Endothelial cell (in vitro differentiated cells): ENCODE measurements around the gene DYNLT1. TPM values are rescaled to one million over a fixed set of nuclear protein-coding genes. Genes with fewer than 3 reads are reported as not detected.
"Not testable (repeated sequence)": the region's sequence is repeated elsewhere in the genome, so short reads cannot be mapped to it uniquely, and the experiment has no call there.

Experiments used
- DNase-seq: peaks from one replicate; pipeline ENCODE4 v3.0.0; 2021; ENCODE audit warnings: low spot score
- H3K27ac Mint-ChIP-seq: one replicate; pipeline ENCODE4 v1.8.0; 2021; ENCODE audit warnings: mixed read lengths, inconsistent platforms; ENCODE audit not compliant: unreplicated experiment
- H3K27me3 Mint-ChIP-seq: one replicate; pipeline ENCODE4 v1.8.0; 2021; ENCODE audit warnings: mild to moderate bottlenecking, moderate library complexity, mixed read lengths, inconsistent platforms; ENCODE audit not compliant: unreplicated experiment
- H3K36me3 Mint-ChIP-seq: one replicate; pipeline ENCODE4 v1.8.0; 2021; ENCODE audit warnings: mild to moderate bottlenecking, low read depth, mixed read lengths, inconsistent platforms; ENCODE audit not compliant: unreplicated experiment
- H3K4me1 Mint-ChIP-seq: one replicate; pipeline ENCODE4 v1.8.0; 2021; ENCODE audit warnings: mild to moderate bottlenecking, mixed read lengths, inconsistent platforms; ENCODE audit not compliant: unreplicated experiment
- H3K4me3 Mint-ChIP-seq: one replicate; pipeline ENCODE4 v1.8.0; 2021; ENCODE audit warnings: mild to moderate bottlenecking, mixed read lengths, inconsistent platforms; ENCODE audit not compliant: unreplicated experiment
- H3K9me3 Mint-ChIP-seq: one replicate; pipeline ENCODE4 v1.8.0; 2021; ENCODE audit warnings: mixed read lengths, inconsistent platforms; ENCODE audit not compliant: unreplicated experiment
- total RNA-seq: library from RNA; stranded (reverse); fragmentation: NEBNext Ultra II Directional; extraction: Animal tissue kit (Norgen Biotek cat#: 25700); gene quantifications from one replicate; pipeline ENCODE4 v1.2.1, GENCODE V29; 2021; ENCODE audit not compliant: unreplicated experiment
- TF ChIP-seq, protein P1 (sequence below): fragments of 200-600 bp; sonication (generic); IDR thresholded peaks from one replicate; pipeline ENCODE4 v1.5.0; 2021; ENCODE audit warnings: antibody characterized with exemption; ENCODE audit not compliant: unreplicated experiment

Gene DYNLT1
- total RNA-seq, 1 donor from 2014 or later: 115 TPM

DNA sequence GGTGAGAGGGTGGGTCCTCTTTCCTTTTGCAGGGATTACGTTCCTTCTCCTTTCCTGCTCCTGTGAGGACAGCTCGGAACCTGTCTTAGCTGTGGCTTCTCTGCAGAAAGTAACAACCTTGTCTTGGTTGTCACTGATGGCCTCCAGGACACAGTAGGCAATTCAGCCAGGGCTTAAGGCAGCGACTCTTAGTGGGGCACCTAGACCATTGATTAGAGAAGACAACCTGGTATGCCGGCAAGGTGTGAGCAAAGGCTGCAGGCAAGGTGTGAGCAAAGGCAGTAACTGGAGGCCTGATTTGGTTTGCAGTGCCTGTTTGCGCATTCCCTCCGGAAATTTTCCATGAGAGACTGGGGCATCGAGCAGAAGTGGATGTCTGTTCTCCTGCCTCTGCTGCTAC, 37.6 kb downstream of the DYNLT1 start:
- H3K27ac Mint-ChIP-seq: no peak overlapping the region

DNA sequence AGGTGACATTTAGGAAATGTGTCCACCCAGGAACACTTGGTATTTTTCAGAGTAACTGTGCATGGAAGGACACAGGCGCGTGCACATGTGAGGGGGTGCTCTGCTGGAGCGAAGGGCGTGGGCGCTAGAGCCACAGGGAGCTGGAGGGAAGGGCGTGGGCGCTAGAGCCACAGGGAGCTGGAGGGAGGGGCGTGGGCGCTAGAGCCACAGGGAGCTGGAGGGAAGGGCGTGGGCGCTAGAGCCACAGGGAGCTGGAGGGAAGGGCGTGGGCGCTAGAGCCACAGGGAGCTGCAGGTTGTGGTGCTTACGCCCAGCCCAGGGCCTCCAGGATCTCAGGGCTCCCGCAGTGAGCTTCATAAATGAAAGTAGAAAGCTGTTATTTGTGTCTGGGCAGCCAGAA, 38.5 kb downstream of the DYNLT1 start:
- DNase-seq, H3K9me3 Mint-ChIP-seq, H3K27me3 Mint-ChIP-seq, H3K4me1 Mint-ChIP-seq, H3K27ac Mint-ChIP-seq, H3K4me3 Mint-ChIP-seq: not testable (repeated sequence)
- H3K36me3 Mint-ChIP-seq: peaks cover 41% of the 10 kb centered on the region

More for the DNA sequence above, 37.6 kb downstream of the DYNLT1 start:
- H3K4me1 Mint-ChIP-seq: peaks cover 9% of the 10 kb centered on the region
- peaks cover 4% of the 10 kb centered on the region for H3K27me3 Mint-ChIP-seq
- TF ChIP-seq, protein P1, sequence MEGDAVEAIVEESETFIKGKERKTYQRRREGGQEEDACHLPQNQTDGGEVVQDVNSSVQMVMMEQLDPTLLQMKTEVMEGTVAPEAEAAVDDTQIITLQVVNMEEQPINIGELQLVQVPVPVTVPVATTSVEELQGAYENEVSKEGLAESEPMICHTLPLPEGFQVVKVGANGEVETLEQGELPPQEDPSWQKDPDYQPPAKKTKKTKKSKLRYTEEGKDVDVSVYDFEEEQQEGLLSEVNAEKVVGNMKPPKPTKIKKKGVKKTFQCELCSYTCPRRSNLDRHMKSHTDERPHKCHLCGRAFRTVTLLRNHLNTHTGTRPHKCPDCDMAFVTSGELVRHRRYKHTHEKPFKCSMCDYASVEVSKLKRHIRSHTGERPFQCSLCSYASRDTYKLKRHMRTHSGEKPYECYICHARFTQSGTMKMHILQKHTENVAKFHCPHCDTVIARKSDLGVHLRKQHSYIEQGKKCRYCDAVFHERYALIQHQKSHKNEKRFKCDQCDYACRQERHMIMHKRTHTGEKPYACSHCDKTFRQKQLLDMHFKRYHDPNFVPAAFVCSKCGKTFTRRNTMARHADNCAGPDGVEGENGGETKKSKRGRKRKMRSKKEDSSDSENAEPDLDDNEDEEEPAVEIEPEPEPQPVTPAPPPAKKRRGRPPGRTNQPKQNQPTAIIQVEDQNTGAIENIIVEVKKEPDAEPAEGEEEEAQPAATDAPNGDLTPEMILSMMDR: no peak
- no peak for DNase-seq
- peaks cover 46% of the 10 kb centered on the region for H3K36me3 Mint-ChIP-seq
- H3K4me3 Mint-ChIP-seq: no peak overlapping the region
- H3K9me3 Mint-ChIP-seq: no peaks in the 10 kb centered on the region

DNA sequence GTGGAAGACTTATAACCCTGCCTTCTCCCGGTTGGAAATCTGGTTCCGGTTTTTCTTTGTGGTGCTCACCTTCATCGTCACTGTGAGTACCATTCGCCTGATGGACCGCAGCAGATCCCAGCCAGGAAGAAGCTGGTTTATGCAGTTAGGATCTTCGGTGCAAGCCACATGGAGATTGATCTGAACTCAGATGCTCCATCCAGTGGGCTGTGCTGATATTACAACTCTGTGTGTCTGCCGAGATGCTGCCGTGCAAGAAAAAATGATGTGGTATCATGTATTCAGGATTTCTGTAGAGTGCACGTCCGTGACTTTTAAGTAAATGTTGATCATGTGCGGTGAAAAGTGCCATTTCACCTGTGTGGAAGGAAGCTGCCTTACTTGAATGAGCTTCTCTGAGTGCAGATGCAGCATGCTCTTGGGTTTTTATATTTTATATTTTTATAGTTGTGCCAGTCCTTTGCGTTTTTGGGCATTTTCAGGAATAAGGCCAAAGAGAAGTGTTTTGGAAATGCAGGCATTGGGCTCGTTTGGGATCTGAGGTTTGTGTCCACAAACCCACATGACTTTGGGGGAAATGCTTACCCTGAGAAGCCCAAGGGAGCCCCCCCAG, 39.2 kb downstream of the DYNLT1 start:
- Mint-ChIP-seq H3K4me3 (no peak overlapping the region), H3K36me3 (peaks cover 37% of the 10 kb centered on the region), H3K4me1 (no peaks in the 10 kb centered on the region), H3K9me3 (no peaks in the 10 kb centered on the region), H3K27ac (no peak overlapping the region), H3K27me3 (no peaks in the 10 kb centered on the region)
- peak; percentile 79 for DNase-seq
- TF ChIP-seq, protein P1: peak; percentile 72

GRCh38 chr6:158604048-158604406, 40.5 kb downstream of the DYNLT1 start:
- Mint-ChIP-seq H3K4me1 (no peaks in the 10 kb centered on the region), H3K27me3 (no peaks in the 10 kb centered on the region), H3K27ac (no peak overlapping the region), H3K36me3 (peaks cover 38% of the 10 kb centered on the region), H3K9me3 (no peaks in the 10 kb centered on the region), H3K4me3 (no peak overlapping the region)
- DNase-seq: no peak
- TF ChIP-seq, protein P1: no peak

DNA sequence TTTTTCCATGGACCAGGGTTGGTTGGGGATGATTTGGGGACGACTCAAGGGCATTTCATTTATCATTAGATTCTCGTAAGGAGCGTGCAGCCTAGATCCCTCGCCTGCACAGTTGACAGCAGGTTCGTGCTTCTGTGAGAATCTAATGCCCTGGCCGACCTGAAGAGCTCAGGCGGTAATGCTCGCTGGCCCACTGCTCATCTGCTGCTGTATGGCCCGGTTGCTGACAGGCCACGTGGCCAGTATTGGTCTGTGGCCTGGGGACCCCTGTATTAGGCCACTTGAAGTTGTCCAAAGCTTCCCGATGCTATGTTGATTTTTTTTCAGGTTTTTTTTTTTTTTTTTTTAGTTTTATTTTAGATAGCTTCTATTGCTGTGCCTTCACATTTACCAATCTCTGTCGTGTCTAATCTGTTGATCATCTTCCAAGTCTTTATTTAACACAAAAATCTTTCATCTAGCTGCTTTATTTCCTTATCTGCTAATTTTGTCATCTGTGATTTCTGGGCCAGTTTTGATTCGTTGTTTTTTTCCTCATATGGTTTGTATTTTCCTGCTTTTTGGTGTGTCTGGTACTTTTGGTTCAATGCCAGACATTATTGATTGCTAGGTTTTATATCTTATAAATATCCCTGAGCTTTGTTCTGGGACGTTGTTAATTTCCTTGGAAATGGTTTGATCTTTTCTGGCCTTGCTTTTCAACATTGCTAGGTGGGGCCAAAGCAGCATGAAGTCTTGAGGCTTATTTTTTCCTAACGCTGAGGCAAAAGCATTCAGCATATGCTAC, 41.1 kb downstream of the DYNLT1 start:
- Mint-ChIP-seq H3K4me3 (no peak overlapping the region), H3K9me3 (no peaks in the 10 kb centered on the region), H3K36me3 (peaks cover 36% of the 10 kb centered on the region), H3K27me3 (no peaks in the 10 kb centered on the region), H3K4me1 (no peaks in the 10 kb centered on the region), H3K27ac (no peak overlapping the region)
- TF ChIP-seq, protein P1: no peak
- no peak for DNase-seq
